ENCODE measurements around the gene WDR41.

GRCh38 chr5:77437194-77437593 lies 54.9 kb downstream of the WDR41 start:
- TF ChIP-seq, protein P1, sequence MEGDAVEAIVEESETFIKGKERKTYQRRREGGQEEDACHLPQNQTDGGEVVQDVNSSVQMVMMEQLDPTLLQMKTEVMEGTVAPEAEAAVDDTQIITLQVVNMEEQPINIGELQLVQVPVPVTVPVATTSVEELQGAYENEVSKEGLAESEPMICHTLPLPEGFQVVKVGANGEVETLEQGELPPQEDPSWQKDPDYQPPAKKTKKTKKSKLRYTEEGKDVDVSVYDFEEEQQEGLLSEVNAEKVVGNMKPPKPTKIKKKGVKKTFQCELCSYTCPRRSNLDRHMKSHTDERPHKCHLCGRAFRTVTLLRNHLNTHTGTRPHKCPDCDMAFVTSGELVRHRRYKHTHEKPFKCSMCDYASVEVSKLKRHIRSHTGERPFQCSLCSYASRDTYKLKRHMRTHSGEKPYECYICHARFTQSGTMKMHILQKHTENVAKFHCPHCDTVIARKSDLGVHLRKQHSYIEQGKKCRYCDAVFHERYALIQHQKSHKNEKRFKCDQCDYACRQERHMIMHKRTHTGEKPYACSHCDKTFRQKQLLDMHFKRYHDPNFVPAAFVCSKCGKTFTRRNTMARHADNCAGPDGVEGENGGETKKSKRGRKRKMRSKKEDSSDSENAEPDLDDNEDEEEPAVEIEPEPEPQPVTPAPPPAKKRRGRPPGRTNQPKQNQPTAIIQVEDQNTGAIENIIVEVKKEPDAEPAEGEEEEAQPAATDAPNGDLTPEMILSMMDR (IDR thresholded peaks at IDR 0.05), result peak; percentile 51
- TF ChIP-seq BHLHE40 (IDR thresholded peaks at IDR 0.05; ENCODE audit: low read depth, low read length) (no peak), POLR2A (IDR thresholded peaks at IDR 0.05; ENCODE audit: low read length) (no peak), PHF8 (IDR thresholded peaks at IDR 0.05; ENCODE audit: borderline replicate concordance, low read depth) (no peak), MAZ (IDR thresholded peaks at IDR 0.05; ENCODE audit: borderline replicate concordance, low read depth, low read length) (no peak), RFX5 (IDR thresholded peaks at IDR 0.05) (no peak), RNF2 (IDR thresholded peaks at IDR 0.05; ENCODE audit: borderline replicate concordance, low read depth) (no peak), ELK1 (IDR thresholded peaks at IDR 0.05; ENCODE audit: low read depth, low read length) (no peak), JUNB (IDR thresholded peaks at IDR 0.05) (no peak)
- TF ChIP-seq, protein P2, sequence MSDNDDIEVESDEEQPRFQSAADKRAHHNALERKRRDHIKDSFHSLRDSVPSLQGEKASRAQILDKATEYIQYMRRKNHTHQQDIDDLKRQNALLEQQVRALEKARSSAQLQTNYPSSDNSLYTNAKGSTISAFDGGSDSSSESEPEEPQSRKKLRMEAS (IDR thresholded peaks at IDR 0.05), result no peak
- TF ChIP-seq, protein P3, sequence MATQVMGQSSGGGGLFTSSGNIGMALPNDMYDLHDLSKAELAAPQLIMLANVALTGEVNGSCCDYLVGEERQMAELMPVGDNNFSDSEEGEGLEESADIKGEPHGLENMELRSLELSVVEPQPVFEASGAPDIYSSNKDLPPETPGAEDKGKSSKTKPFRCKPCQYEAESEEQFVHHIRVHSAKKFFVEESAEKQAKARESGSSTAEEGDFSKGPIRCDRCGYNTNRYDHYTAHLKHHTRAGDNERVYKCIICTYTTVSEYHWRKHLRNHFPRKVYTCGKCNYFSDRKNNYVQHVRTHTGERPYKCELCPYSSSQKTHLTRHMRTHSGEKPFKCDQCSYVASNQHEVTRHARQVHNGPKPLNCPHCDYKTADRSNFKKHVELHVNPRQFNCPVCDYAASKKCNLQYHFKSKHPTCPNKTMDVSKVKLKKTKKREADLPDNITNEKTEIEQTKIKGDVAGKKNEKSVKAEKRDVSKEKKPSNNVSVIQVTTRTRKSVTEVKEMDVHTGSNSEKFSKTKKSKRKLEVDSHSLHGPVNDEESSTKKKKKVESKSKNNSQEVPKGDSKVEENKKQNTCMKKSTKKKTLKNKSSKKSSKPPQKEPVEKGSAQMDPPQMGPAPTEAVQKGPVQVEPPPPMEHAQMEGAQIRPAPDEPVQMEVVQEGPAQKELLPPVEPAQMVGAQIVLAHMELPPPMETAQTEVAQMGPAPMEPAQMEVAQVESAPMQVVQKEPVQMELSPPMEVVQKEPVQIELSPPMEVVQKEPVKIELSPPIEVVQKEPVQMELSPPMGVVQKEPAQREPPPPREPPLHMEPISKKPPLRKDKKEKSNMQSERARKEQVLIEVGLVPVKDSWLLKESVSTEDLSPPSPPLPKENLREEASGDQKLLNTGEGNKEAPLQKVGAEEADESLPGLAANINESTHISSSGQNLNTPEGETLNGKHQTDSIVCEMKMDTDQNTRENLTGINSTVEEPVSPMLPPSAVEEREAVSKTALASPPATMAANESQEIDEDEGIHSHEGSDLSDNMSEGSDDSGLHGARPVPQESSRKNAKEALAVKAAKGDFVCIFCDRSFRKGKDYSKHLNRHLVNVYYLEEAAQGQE (IDR thresholded peaks at IDR 0.05), result no peak
